KOPT-K1 (cell line): ENCODE results near the gene ERVK3-1.
"Not testable (repeated sequence)": the region's sequence is repeated elsewhere in the genome, so short reads cannot be mapped to it uniquely, and the experiment has no call there.

Experiments
- H3K27ac ChIP-seq: fragments of 200-600 bp; sonication (generic); 2 replicates; pipeline ENCODE4 v1.5.1; 2016; ENCODE audit warnings: antibody characterized with exemption, mild to moderate bottlenecking, low read depth, low read length; ENCODE audit not compliant: poor library complexity, severe bottlenecking
- H3K36me3 ChIP-seq: fragments of 200-600 bp; sonication (generic); 2 replicates; pipeline ENCODE4 v1.5.1; 2017; ENCODE audit warnings: antibody characterized with exemption, mild to moderate bottlenecking, low read length, moderate library complexity; ENCODE audit not compliant: insufficient read depth
- H3K9me3 ChIP-seq: fragments of 200-600 bp; sonication (generic); 2 replicates; pipeline ENCODE4 v1.5.1; 2017; ENCODE audit warnings: antibody characterized with exemption, low read length, mild to moderate bottlenecking; ENCODE audit not compliant: insufficient read depth, poor library complexity, severe bottlenecking

The ERVK3-1 gene, protein sequence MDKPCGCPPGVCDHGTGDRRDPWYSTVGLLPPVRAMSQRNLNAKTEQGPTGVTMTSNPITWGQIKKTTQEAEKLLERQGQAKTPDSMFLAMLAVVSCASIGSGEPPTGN

DNA sequence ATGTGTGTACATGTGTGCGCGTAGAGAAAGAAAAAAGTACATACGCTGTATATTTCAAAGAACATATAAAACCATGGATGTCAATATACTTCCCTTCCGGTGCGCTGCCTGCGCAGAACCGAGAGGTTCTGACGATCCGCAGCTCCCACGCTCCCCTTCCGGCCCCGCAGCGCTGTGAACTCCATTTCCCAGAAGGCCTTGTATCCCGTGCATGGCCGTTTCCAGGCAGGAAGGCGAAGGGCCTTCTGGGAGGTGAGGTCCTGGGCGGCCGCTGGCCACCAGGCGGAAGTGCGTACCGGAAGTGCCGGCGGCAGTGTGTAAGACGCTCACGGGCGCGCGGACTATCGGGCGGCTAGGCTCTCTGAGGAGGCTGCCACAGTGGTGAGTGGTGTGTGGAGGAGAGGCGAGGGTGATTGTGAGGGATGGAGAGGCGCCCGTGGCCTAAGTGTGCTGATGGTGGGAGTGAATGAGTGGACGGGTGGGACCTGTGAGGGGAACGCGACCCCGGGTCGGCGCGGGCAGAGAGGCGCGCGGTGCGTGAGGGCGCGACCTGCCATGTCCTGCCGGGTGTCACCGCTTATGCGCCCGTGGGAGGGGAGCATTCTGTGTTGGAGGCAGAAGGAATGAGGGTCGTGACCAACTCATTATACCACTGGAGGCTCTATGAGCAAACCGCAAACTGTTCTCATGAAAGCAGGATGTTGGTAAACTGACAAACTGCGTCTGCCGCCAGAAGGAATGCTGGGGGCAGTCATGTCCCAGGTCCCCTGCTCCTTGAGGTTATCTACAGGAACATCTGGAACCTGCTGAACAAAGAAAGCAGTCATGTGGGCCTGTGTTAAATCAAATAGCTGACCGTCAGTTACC lies at the start of gene ERVK3-1:
ERVK3-1 (plus strand) TSS at position 313 of the 867 bp plus-strand sequence. CDS start 6,792 bp downstream, outside the sequence.
- Histone ChIP-seq H3K36me3 (peaks cover 70% of the 10 kb centered on the region), H3K9me3 (no peaks in the 10 kb centered on the region), H3K27ac (peak within 1 kb of the TSS; percentile 85)

DNA sequence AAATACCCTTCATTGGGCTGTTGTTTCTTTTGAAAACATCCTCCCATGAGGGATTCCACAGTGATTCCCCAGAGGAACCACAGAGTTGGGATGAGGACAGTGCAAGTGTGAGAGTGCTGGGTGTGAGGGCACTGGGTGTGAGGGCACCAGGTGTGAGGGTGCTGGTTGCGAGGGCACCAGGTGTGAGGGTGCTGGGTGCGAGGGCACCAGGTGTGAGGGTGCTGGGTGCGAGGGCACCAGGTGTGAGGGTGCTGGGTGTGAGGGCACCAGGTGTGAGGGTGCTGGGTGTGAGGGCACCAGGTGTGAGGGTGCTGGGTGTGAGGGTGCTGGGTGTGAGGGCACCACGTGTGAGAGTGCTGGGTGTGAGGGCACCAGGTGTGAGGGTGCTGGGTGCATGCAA lies 46.9 kb upstream of the ERVK3-1 start:
- H3K36me3 ChIP-seq: peaks cover 100% of the 10 kb centered on the region
- peaks cover 100% of the 10 kb centered on the region for H3K9me3 ChIP-seq
- H3K27ac ChIP-seq: not testable (repeated sequence)

DNA sequence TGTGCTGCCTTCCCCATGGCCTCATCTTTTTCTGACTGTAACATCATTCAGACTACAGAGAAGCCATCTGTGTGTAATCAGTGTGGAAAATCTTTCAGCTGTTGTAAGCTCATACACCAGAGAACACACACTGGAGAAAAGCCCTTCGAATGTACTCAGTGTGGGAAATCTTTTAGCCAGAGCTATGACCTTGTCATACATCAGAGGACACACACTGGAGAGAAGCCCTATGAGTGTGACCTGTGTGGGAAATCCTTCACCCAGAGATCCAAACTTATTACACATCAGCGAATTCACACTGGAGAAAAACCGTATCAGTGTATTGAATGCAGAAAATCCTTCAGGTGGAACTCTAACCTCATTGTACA lies 43.6 kb upstream of the ERVK3-1 start:
- peaks cover 100% of the 10 kb centered on the region for H3K9me3 ChIP-seq

DNA sequence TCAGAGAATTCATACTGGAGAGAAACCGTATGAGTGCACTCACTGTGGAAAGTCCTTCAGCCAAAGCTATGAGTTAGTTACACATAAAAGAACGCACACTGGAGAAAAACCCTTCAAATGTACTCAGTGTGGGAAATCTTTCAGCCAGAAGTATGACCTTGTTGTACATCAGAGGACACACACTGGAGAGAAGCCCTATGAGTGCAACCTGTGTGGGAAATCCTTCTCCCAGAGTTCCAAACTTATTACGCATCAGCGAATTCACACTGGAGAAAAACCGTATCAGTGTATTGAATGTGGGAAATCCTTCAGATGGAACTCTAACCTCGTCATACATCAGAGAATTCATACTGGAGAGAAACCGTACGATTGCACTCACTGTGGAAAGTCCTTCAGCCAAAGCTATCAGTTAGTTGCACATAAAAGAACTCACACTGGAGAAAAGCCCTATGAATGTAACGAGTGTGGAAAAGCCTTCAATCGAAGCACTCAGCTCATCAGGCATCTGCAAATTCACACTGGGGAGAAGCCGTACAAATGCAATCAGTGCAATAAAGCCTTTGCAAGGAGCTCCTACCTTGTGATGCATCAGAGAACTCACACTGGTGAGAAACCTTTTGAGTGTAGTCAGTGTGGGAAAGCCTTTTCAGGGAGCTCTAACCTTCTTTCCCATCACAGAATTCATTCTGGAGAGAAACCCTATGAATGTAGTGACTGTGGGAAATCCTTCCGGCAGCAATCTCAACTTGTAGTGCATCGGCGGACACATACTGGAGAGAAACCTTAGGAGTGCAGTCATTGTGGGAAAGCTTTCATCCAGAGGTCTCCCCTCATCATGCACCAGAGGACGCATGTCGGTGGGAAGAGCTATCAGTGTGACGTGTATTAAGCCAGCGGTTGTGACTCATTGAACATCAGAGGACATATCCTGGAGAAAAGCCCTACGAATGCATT lies 42.9 kb upstream of the ERVK3-1 start:
- Histone ChIP-seq H3K9me3 (peaks cover 100% of the 10 kb centered on the region), H3K36me3 (peaks cover 96% of the 10 kb centered on the region), H3K27ac (no peak overlapping the region)

More for the DNA sequence above, 43.6 kb upstream of the ERVK3-1 start:
- Histone ChIP-seq H3K36me3 (peaks cover 96% of the 10 kb centered on the region), H3K27ac (no peak overlapping the region)

DNA sequence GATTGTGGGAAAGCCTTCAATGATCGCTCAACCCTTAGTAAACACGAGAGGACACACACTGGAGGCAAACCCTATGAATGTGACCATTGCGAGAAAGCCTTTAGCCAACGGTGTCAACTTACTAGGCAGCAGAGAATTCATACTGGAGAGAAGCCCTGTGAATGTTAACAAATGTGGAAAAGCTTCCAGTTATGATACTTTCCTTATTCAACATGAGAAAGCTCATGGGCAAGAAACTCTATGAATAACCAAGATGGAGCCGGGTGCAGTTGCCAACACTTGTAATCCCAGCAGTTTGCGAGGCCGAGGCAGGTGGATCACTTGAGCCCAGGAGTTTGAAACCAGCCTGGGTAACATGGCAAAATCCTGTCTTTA lies 42.3 kb upstream of the ERVK3-1 start:
- peaks cover 91% of the 10 kb centered on the region for H3K36me3 ChIP-seq
- H3K27ac ChIP-seq: no peak overlapping the region
- H3K9me3 ChIP-seq: peaks cover 100% of the 10 kb centered on the region

DNA sequence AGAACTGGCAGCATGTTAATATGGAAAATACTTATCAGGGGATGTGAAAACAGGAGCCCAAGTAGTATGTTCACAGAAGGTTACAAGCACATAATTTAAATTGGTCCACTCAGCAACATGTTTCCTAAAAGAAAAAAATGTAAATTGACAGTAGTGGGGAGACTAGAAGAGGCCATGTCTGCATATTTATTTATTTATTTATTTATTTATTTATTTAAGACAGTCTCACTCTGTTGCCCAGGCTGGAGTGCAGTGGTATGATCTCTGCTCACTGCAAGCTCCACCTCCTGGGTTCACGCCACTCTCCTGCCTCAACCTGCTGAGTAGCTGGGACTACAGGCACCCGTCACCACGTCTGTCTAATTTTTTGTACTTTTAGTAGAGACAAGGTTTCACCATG lies 40.1 kb upstream of the ERVK3-1 start:
- no peak overlapping the region for H3K27ac ChIP-seq
- peaks cover 100% of the 10 kb centered on the region for H3K9me3 ChIP-seq
- peaks cover 75% of the 10 kb centered on the region for H3K36me3 ChIP-seq

DNA sequence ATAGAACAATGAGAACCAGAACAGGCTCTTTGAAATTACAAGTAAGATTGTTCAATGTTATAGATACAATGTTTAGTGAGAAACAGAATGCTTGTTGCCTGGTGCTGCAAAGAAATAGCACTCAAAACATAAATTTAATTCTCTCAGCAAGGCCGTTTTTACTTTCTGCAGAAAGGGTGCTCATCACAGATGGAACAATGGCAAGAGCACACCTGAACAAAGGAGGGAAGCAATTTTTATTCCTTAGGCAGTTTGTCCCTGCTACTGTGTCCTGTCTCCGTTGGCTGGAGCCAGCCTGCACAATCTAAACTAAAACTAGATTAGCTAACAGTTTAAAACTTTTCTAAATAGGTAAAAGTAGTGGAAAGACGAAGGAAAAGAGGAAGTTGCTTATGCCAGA lies 36.8 kb upstream of the ERVK3-1 start:
- Histone ChIP-seq H3K9me3 (peaks cover 93% of the 10 kb centered on the region), H3K36me3 (peaks cover 69% of the 10 kb centered on the region), H3K27ac (no peak overlapping the region)

DNA sequence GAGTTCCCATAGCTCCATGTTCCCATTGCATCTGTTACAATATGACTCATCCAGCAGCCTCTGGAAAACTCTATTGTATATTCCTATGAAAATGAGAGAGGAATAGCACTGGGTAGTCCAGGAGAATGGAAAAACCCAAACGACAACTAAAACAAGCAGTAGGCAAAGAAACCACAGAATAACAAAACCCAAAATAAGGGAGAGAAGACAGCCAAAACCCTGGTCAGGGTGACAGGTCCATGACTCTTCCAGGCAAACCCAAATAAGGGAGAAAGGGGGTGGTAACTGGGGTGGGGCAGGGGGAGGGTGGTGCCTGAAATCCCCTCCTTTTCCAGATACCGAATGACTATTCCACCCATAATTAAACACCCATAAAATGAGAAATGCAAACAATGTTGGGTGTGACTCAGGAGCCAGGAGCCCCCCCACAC lies 30.4 kb upstream of the ERVK3-1 start:
- H3K27ac ChIP-seq: no peak overlapping the region
- H3K9me3 ChIP-seq: peaks cover 32% of the 10 kb centered on the region
- H3K36me3 ChIP-seq: peaks cover 47% of the 10 kb centered on the region

DNA sequence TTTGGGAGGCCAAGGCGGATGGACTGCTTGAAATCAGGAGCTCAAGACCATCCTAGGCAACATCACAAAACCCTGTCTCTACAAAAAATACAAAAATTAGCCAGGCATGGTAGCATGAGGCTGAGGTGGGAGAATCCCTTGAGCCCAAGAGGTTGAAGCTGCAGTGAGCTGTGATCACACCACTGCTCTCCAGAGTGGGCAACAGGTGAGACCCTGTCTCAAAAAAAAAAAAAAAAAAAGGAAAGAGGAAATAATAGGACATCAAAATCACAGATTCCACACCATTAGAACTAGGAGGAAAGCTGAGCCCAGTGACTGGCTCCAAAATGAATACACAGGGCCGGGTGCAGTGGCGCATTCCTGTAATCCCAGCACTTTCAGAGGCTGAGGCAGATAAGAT lies 29.6 kb upstream of the ERVK3-1 start:
- Histone ChIP-seq H3K9me3 (peaks cover 24% of the 10 kb centered on the region), H3K27ac (no peak overlapping the region), H3K36me3 (peaks cover 40% of the 10 kb centered on the region)

DNA sequence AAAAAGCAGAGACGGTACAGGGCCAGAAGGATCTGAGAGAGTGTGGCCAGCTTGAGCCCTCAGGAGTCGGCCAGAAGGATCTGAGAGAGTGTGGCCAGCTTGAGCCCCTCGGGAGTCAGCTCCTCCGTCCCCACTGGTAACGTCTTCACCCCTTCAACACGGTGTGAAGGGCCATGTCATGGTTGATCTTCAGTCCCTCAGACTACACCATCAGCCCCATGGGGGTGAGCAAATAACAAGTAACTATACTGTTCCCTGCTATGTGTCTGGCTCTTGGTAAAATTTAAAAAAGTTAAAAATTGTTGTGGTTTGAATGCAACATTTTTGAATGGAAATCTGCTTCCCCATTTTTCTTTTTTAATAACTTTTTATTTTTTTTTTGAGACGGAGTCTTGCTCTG lies 28.0 kb upstream of the ERVK3-1 start:
- Histone ChIP-seq H3K9me3 (peaks cover 8% of the 10 kb centered on the region), H3K36me3 (peaks cover 34% of the 10 kb centered on the region), H3K27ac (no peak overlapping the region)

DNA sequence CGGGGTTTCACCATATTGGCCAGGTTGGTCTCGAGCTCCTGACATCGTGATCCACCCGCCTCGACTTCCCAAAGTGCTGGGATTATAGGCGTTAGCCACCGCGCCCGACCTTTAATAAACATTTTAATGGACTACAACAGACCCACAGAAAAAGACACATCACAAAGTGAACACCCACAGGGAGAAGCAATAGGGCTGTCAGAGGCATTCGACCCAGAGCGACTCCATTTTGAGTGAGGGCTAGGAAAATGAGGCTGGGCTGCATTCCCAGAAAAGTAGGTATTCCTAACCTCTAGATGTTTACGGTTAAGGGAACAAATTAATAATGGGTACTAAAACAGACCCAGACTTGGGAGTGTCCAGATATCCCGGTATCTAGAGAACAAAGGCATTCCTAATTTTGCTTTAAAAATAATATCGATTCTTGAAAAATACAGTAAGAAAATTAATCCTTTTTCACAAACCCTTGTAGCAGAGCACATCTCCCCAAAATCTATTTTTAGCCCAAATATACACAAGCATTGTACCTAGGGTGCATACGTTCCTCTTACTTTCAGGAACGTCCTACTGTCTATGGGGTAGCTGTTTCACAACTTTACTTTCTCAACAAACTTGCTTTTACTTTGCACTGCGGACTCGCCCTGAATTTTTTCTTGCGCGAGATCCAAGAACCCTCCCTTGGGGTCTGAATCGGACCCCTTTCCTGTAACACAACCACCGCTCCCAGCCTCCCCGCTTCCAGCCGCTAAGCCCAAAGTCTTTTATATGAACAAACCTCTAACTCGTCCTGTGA lies 27.2 kb upstream of the ERVK3-1 start:
- H3K36me3 ChIP-seq: peaks cover 29% of the 10 kb centered on the region
- H3K9me3 ChIP-seq: peaks cover 3% of the 10 kb centered on the region
- peak overlapping the region; percentile 70 for H3K27ac ChIP-seq

DNA sequence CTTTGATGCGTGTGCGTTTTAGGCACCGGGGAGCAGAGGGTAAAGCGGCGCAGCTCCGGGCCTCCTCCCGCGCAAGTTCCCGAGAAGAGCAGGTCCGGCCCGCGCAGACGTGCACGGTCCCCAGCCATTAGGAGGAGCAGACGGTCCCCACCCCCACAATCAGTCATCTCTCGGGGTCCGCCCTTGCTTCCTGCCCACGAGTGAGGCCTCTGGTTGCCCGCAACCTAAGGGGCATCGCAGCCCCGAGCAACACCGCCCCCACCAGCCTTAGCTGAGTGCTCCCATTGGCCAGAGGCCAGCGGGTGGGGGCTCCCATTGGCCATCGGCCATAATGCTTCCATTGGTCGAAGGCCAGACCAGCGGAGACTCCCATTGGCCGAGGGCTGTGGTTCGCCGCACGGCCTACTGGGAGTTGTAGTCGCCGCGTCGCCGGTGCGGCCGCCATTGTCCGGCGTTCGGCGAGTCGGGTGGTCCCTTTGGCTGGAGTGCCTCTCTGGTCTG lies 26.6 kb upstream of the ERVK3-1 start, which contains the start of gene ZNF8:
ZNF8 (plus strand) TSS at position 415 of the 501 bp plus-strand sequence. CDS start 127 bp downstream, outside the sequence.
- Histone ChIP-seq H3K9me3 (peaks cover 3% of the 10 kb centered on the region), H3K27ac (peak within 1 kb of the TSS; percentile 70), H3K36me3 (peaks cover 29% of the 10 kb centered on the region)

DNA sequence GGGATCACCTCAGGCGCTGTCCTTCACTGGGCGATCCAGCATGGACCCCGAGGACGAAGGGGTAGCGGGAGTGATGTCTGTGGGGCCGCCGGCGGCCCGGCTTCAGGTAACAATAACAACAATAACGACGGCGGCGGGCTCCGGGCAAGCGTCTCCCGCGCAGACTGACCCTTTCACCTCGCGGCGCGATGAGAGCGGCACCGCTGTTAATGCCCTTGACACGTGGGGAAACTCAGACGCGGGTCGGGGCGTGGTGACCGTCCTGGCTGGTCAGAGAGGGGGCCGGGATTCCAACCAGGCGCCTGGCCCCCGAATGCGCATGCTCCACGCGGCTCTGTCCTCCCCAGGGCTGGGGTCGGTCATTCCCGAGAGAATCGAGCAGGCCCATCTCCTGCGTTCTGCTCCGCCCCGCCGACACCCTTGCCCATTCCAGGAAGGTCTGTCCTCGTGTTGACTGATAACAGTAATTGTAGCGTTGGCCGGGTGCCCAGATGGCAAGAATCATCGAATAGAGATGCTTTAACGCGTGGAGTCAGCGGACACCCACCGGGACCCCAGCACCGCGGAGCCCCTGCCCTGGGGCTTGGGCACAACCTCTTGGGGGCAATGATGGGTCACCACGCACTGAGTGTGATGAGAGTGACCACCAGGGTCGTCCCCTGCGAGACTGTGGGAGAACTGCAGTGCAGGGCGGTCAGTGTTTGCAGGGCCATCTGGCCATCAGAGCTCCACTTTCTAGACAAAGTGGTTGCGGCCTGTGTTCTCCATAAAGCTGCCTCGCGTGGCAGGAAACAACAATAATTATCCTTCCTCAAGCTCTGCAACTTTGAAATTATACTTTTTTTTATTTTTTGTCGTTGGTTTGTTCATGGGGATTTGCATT lies 25.9 kb upstream of the ERVK3-1 start:
- Histone ChIP-seq H3K27ac (peak overlapping the region; percentile 70), H3K36me3 (peaks cover 27% of the 10 kb centered on the region), H3K9me3 (peaks cover 1% of the 10 kb centered on the region)
